Activated CD8-positive, alpha-beta T cell treated with anti-CD3 and anti-CD28 coated beads for 36 hours (primary cell): ENCODE data around the gene PTCD1. TPM values are rescaled to one million over a fixed set of nuclear protein-coding genes. Genes with fewer than 3 reads are reported as not detected.

Experiments used
- ATAC-seq: fragments of 200-7000 bp; cut with Tn5 transposase; one replicate; pipeline ENCODE4 v1.10.0; 2021; ENCODE audit warnings: mild to moderate bottlenecking, moderate library complexity
- CTCF ChIA-PET: fragments of 350-600 bp; sonication (Branson Sonifier 250); formaldehyde crosslinking; loops from one replicate; lab custom pipeline; 2021; ENCODE audit warnings: antibody characterized with exemption; lab: Charles Lee
- POLR2A ChIA-PET: fragments of 350-600 bp; sonication (Branson Sonifier 250); formaldehyde crosslinking; loops from one replicate; lab custom pipeline; 2021; ENCODE audit warnings: antibody characterized with exemption; lab: Charles Lee
- DNase-seq: peaks from one replicate; pipeline ENCODE4 v3.0.0-alpha.2; 2020
- H3K27ac Mint-ChIP-seq: one replicate; pipeline ENCODE4 v1.8.0; 2021; ENCODE audit warnings: mild to moderate bottlenecking, mixed read lengths
- H3K27me3 Mint-ChIP-seq: one replicate; pipeline ENCODE4 v1.8.0; 2021; ENCODE audit warnings: mixed read lengths
- H3K36me3 Mint-ChIP-seq: one replicate; pipeline ENCODE4 v1.8.0; 2021; ENCODE audit warnings: low read depth, mixed read lengths
- H3K4me1 Mint-ChIP-seq: one replicate; pipeline ENCODE4 v1.8.0; 2021; ENCODE audit warnings: low read depth, mixed read lengths
- H3K4me3 Mint-ChIP-seq: one replicate; pipeline ENCODE4 v1.8.0; 2021; ENCODE audit warnings: mild to moderate bottlenecking, moderate library complexity, mixed read lengths
- H3K9me3 Mint-ChIP-seq: one replicate; pipeline ENCODE4 v1.8.0; 2021; ENCODE audit warnings: mixed read lengths
- CTCF ChIP-seq: fragments of 200-600 bp; IDR thresholded peaks from one replicate; pipeline ENCODE4 v1.8.0; 2022; ENCODE audit warnings: antibody characterized with exemption, mild to moderate bottlenecking
- intact Hi-C: fragments of 100-400 bp; cut with micrococcal nuclease; formaldehyde crosslinking; loops from one replicate; pipeline ENCODE4 v1.10.0; 2022
- total RNA-seq, 2 experiments: library from RNA; stranded (reverse); gene quantifications; one replicate each; pipeline ENCODE4 v1.2.3, GENCODE V29; 2021

The PTCD1 gene
- 1 to 10 TPM; 7.2 to 8.2 TPM for total RNA-seq

- TF ChIP-seq CTCF = no peak
- ChIA-PET CTCF (interaction anchor here (1.0 kb wide), 1 partner anchor 23 kb away, joined by 4 read pairs; no protein-coding TSS in a partner anchor), POLR2A (interaction anchor here (0.7 to 3.4 kb wide), 8 partner anchors 14 to 128 kb away, joined by 3 to 20 read pairs (median 4); partner anchors contain the start of genes ATP5MF, BUD31 and PDAP1)
- H3K9me3 Mint-ChIP-seq = no peaks in the 10 kb centered on the region
- ATAC-seq = peak; percentile 93
- H3K27me3 Mint-ChIP-seq = no peaks in the 10 kb centered on the region
- H3K27ac Mint-ChIP-seq = peak within 1 kb of the TSS; percentile 97
- peak within 1 kb of the TSS; percentile 97 for H3K4me3 Mint-ChIP-seq
- peaks cover 26% of the 10 kb centered on the region for H3K4me1 Mint-ChIP-seq
- DNase-seq = peak; percentile 94
- intact Hi-C loops = no loop called here
- H3K36me3 Mint-ChIP-seq = peaks cover 27% of the 10 kb centered on the region
Observed at GRCh38 chr7:99438573-99439480, at the start of gene PTCD1, which contains the start of gene CPSF4. Gene PTCD1 (minus strand): TSS chr7:99438798. CDS start chr7:99435242, 3,556 bp downstream. Gene CPSF4 (plus strand): TSS chr7:99438943. CDS start chr7:99439083, 140 bp downstream.

- intact Hi-C loops = no loop called here
- POLR2A ChIA-PET = interaction anchor here (0.8 to 1.4 kb wide), 2 partner anchors 15 to 154 kb away, joined by 3 read pairs; partner anchors contain the start of gene ZNF394
- no peaks in the 10 kb centered on the region for H3K9me3 Mint-ChIP-seq
- DNase-seq = no peak
- no peaks in the 10 kb centered on the region for H3K4me1 Mint-ChIP-seq
- CTCF ChIA-PET = no interaction called here
- ATAC-seq = no peak
- peaks cover 36% of the 10 kb centered on the region for H3K36me3 Mint-ChIP-seq
- peak overlapping the region; percentile 19 for H3K27ac Mint-ChIP-seq
- no peaks in the 10 kb centered on the region for H3K27me3 Mint-ChIP-seq
- H3K4me3 Mint-ChIP-seq = no peak overlapping the region
- TF ChIP-seq CTCF = no peak
Observed at GRCh38 chr7:99485094-99485493, 46.5 kb upstream of the PTCD1 start.

GRCh38 chr7:99478464-99479440 is 40.2 kb upstream of the PTCD1 start:
- intact Hi-C loops = no loop called here

GRCh38 chr7:99476107-99476506 is 37.5 kb upstream of the PTCD1 start:
- no peak for TF ChIP-seq CTCF
- H3K27ac Mint-ChIP-seq = no peak overlapping the region
- no peaks in the 10 kb centered on the region for H3K9me3 Mint-ChIP-seq
- DNase-seq (no peak), ATAC-seq (no peak)
- ChIA-PET CTCF (interaction anchor here (0.7 kb wide), 1 partner anchor 147 kb away, joined by 3 read pairs; no protein-coding TSS in a partner anchor), POLR2A (interaction anchor here (1.1 to 1.6 kb wide), 2 partner anchors 17 to 24 kb away, joined by 4 read pairs; partner anchors contain the start of gene ZNF394)
- H3K4me1 Mint-ChIP-seq = peaks cover 43% of the 10 kb centered on the region
- intact Hi-C loops = no loop called here
- no peaks in the 10 kb centered on the region for H3K27me3 Mint-ChIP-seq
- peaks cover 35% of the 10 kb centered on the region for H3K36me3 Mint-ChIP-seq
- no peak overlapping the region for H3K4me3 Mint-ChIP-seq

More at GRCh38 chr7:99478464-99479440, 40.2 kb upstream of the PTCD1 start:
- Mint-ChIP-seq H3K27ac (peak overlapping the region; percentile 50), H3K4me1 (peaks cover 35% of the 10 kb centered on the region), H3K4me3 (no peak overlapping the region), H3K36me3 (peaks cover 34% of the 10 kb centered on the region), H3K9me3 (no peaks in the 10 kb centered on the region), H3K27me3 (no peaks in the 10 kb centered on the region)
- DNase-seq (no peak), ATAC-seq (no peak)
- CTCF ChIA-PET = no interaction called here
- POLR2A ChIA-PET = interaction anchor here (1.0 to 1.1 kb wide), 2 partner anchors 12 to 21 kb away, joined by 3 to 4 read pairs; partner anchors contain the start of gene ZNF394
- TF ChIP-seq CTCF = no peak
